SK-N-SH (cell line): ENCODE results near the gene GGCT. TPM values are rescaled to one million over a fixed set of nuclear protein-coding genes. Genes with fewer than 3 reads are reported as not detected.

Experiments used
- CTCF ChIA-PET: fragments of 300-600, 350-600 bp; formaldehyde crosslinking; extraction: SDS; loops from one replicate; lab custom pipeline; 2021; lab: Yijun Ruan, JAX
- POLR2A ChIA-PET: fragments of 350-600 bp; sonication (Branson Sonifier 250); formaldehyde crosslinking; extraction: SDS; loops from one replicate; lab custom pipeline; 2020; ENCODE audit warnings: antibody characterized with exemption, inconsistent platforms; lab: Yijun Ruan, JAX
- DNase-seq: peaks from one replicate; pipeline ENCODE4 v3.0.0; 2012
- H2AFZ ChIP-seq: fragments of 200-600 bp; sonication (generic); 2 replicates; pipeline ENCODE4 v1.8.1; 2016; ENCODE audit warnings: antibody characterized with exemption, mild to moderate bottlenecking, low read depth
- H3F3A ChIP-seq: fragments of 200-600 bp; sonication (generic); replicated peaks from 2 replicates; pipeline ENCODE3; 2016; ENCODE audit warnings: antibody characterized with exemption, mild to moderate bottlenecking; ENCODE audit not compliant: insufficient read depth
- H3K27ac ChIP-seq, 2 experiments: fragments of 200-500 bp in 1 of 2; fragments of 200-600 bp in 1 of 2; sonication (Bioruptor generic) in 1 of 2; sonication (generic), shearing (Covaris generic) in 1 of 2; 2 replicates each; pipeline versions ENCODE4 v1.5.1 to v1.6.1; 2014 to 2016; ENCODE audit warnings: low read depth in 2 of 2, inconsistent platforms in 1 of 2, low read length in 1 of 2, mild to moderate bottlenecking in 1 of 2, mixed read lengths in 1 of 2
- H3K27me3 ChIP-seq: fragments of 200-600 bp; sonication (generic), shearing (Covaris generic); 2 replicates; pipeline ENCODE4 v1.6.1; 2016; ENCODE audit warnings: mixed run types; ENCODE audit not compliant: insufficient read depth
- H3K36me3 ChIP-seq, 2 experiments: fragments of 200-500 bp in 1 of 2; fragments of 200-600 bp in 1 of 2; sonication (Bioruptor generic) in 1 of 2; sonication (generic) in 1 of 2; replicated peaks in 1 of 2; 2 replicates each; pipeline versions ENCODE3 to v1.5.1; 2014 to 2016; ENCODE audit warnings: low read length in 1 of 2, mild to moderate bottlenecking in 1 of 2; ENCODE audit not compliant: insufficient read depth in 2 of 2, control insufficient read depth in 1 of 2
- H3K4me1 ChIP-seq, 2 experiments: fragments of 200-500 bp in 1 of 2; fragments of 200-600 bp in 1 of 2; sonication (Bioruptor generic) in 1 of 2; sonication (generic), shearing (Covaris generic) in 1 of 2; 2 replicates each; pipeline versions ENCODE4 v1.5.1 to v1.6.1; 2014 to 2016; ENCODE audit warnings: low read depth in 1 of 2, low read length in 1 of 2, mixed run types in 1 of 2; ENCODE audit not compliant: insufficient read depth in 2 of 2, control insufficient read depth in 1 of 2
- H3K4me2 ChIP-seq: fragments of 200-600 bp; sonication (generic), shearing (Covaris generic); 2 replicates; pipeline ENCODE4 v1.6.1; 2017; ENCODE audit warnings: mixed run types
- H3K4me3 ChIP-seq, 2 experiments: fragments of 200-500 bp in 1 of 2; fragments of 200-600 bp in 1 of 2; sonication (Bioruptor generic) in 1 of 2; sonication (generic), shearing (Covaris generic) in 1 of 2; 2 replicates each; pipeline versions ENCODE4 v1.5.1 to v1.8.1; 2014 to 2016; ENCODE audit warnings: low read depth in 2 of 2, inconsistent platforms in 1 of 2, low read length in 1 of 2, mild to moderate bottlenecking in 1 of 2, mixed read lengths in 1 of 2, moderate library complexity in 1 of 2
- H3K79me2 ChIP-seq: fragments of 200-600 bp; sonication (generic); 2 replicates; pipeline ENCODE4 v1.8.1; 2017; ENCODE audit warnings: mild to moderate bottlenecking; ENCODE audit not compliant: insufficient read depth
- H3K9ac ChIP-seq: fragments of 200-600 bp; sonication (generic); 2 replicates; pipeline ENCODE4 v1.6.1; 2017; ENCODE audit warnings: mixed run types
- H3K9me2 ChIP-seq: fragments of 200-600 bp; sonication (generic); 2 replicates; pipeline ENCODE4 v1.6.1; 2017; ENCODE audit warnings: mixed run types
- H3K9me3 ChIP-seq: fragments of 200-600 bp; sonication (generic); 2 replicates; pipeline ENCODE4 v1.6.1; 2017; ENCODE audit warnings: mixed run types, mild to moderate bottlenecking, moderate library complexity
- H4K20me1 ChIP-seq: fragments of 200-600 bp; sonication (generic); 2 replicates; pipeline ENCODE4 v1.6.1; 2017; ENCODE audit warnings: mild to moderate bottlenecking, mixed run types; ENCODE audit not compliant: insufficient read depth
- CHD2 ChIP-seq: fragments of 150-350 bp; IDR thresholded peaks from 2 replicates; pipeline ENCODE4 v1.6.1; 2018; ENCODE audit warnings: low read length; ENCODE audit not compliant: partially characterized antibody
- EP300 ChIP-seq, 2 experiments: IDR thresholded peaks; 2 replicates each; pipeline versions ENCODE4 v1.4.0 to v1.6.1; 2012; ENCODE audit warnings: borderline replicate concordance in 1 of 2, low read depth in 1 of 2, low read length in 1 of 2
- EZH2phosphoT487 ChIP-seq: fragments of 200-600 bp; sonication (generic); IDR thresholded peaks from 2 replicates; pipeline ENCODE4 v1.6.1; 2017; ENCODE audit warnings: low read depth, mixed run types, mild to moderate bottlenecking, antibody characterized with exemption, moderate library complexity, borderline replicate concordance
- FOSL2 ChIP-seq: IDR thresholded peaks from 2 replicates; pipeline ENCODE4 v1.4.0; 2012; ENCODE audit warnings: low read depth, mild to moderate bottlenecking, moderate library complexity, borderline replicate concordance
- GABPA ChIP-seq: IDR thresholded peaks from 2 replicates; pipeline ENCODE4 v1.4.0; 2012; ENCODE audit warnings: low read depth, mild to moderate bottlenecking
- JUND ChIP-seq: IDR thresholded peaks from 2 replicates; pipeline ENCODE4 v1.4.0; 2012
- NFIC ChIP-seq: IDR thresholded peaks from 2 replicates; pipeline ENCODE4 v1.4.0; 2012; ENCODE audit warnings: borderline replicate concordance
- NRF1 ChIP-seq: IDR thresholded peaks from 2 replicates; pipeline ENCODE4 v1.6.1; 2012; ENCODE audit warnings: low read depth, mild to moderate bottlenecking, low read length
- POLR2AphosphoS5 ChIP-seq: IDR thresholded peaks from 2 replicates; pipeline ENCODE4 v1.6.1; 2012; ENCODE audit warnings: low read depth, low read length
- RAD21 ChIP-seq: IDR thresholded peaks from 2 replicates; pipeline ENCODE4 v1.6.1; 2012; ENCODE audit warnings: mild to moderate bottlenecking, low read length
- RCOR1 ChIP-seq: fragments of 150-350 bp; IDR thresholded peaks from 2 replicates; pipeline ENCODE4 v1.6.1; 2017; ENCODE audit warnings: antibody characterized with exemption, low read length
- RXRA ChIP-seq: IDR thresholded peaks from 2 replicates; pipeline ENCODE4 v1.4.0; 2012; ENCODE audit warnings: low read depth, mild to moderate bottlenecking, borderline replicate concordance
- SMC3 ChIP-seq: IDR thresholded peaks from 2 replicates; pipeline ENCODE4 v1.6.1; 2012; ENCODE audit warnings: low read depth, low read length, improper control_type of control experiment
- WGBS: methylation state at CpG from one replicate; pipeline ENCODE4 v1.1.6; 2017; ENCODE audit warnings: low lambda C conversion rate; 5-methylcytosine and 5-hydroxymethylcytosine counted together
- polyA plus RNA-seq, 3 experiments: library from polyadenylated mRNA; depleted of rRNA; stranded (reverse); fragments of >200 nt; gene quantifications; 2 replicates each; pipeline ENCODE4 v1.2.3, GENCODE V29; 2012
- TF ChIP-seq, protein P1 (sequence below): IDR thresholded peaks from 2 replicates; pipeline ENCODE4 v1.4.0; 2012; ENCODE audit warnings: low read depth, borderline replicate concordance
- TF ChIP-seq, protein P2 (sequence below): IDR thresholded peaks from 2 replicates; pipeline ENCODE4 v1.4.0; 2012; ENCODE audit warnings: low read depth

The GGCT gene
- polyA plus RNA-seq, 1 of the 3 experiments (the other 2 are of a cell fraction), result 20.8 TPM

DNA sequence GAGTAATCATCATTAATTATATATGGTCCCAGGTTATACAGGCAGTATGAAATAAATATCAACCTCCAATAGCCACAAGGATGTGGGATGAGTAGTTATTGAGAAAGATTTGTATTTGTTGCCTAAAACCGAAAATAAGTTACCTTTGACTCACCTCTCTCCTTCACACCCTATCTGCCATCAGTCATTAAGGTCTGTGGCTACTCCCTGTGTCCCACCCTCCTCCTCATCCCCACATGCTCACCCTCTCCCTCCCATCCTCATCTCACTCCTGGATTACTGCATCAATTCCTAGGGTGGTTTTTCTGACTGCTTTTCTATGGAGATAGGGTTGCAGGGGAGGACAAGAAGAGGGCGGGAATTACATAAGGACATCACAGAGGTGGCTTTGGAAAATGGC, 9.1 kb upstream of the GGCT start:
- Histone ChIP-seq H3K4me1 (peaks cover 0 to 10% of the 10 kb centered on the region in 2 experiments; a peak in 2 of 4 replicates), H3K4me2 (no peak overlapping the region), H3K4me3 (no peak overlapping the region), H3K9me2 (no peaks in the 10 kb centered on the region), H2AFZ (no peak overlapping the region), H3F3A (no peaks in the 10 kb centered on the region), H3K27me3 (no peaks in the 10 kb centered on the region), H4K20me1 (no peaks in the 10 kb centered on the region), H3K9ac (no peak overlapping the region), H3K9me3 (no peaks in the 10 kb centered on the region), H3K27ac (no peak overlapping the region), H3K79me2 (no peaks in the 10 kb centered on the region), H3K36me3 (no peaks in the 10 kb centered on the region)
- TF ChIP-seq JUND, result no peak
- no peak for TF ChIP-seq SMC3
- no peak for TF ChIP-seq POLR2AphosphoS5
- 77% methylated on average over 2 of the region's 2 CpGs for WGBS
- POLR2A ChIA-PET, result no interaction called here
- CTCF ChIA-PET, result interaction anchor here (1.2 to 4.8 kb wide), 3 partner anchors 37 to 51 kb away, joined by 3 to 27 read pairs (median 9); no protein-coding TSS in a partner anchor
- no peak for DNase-seq

DNA sequence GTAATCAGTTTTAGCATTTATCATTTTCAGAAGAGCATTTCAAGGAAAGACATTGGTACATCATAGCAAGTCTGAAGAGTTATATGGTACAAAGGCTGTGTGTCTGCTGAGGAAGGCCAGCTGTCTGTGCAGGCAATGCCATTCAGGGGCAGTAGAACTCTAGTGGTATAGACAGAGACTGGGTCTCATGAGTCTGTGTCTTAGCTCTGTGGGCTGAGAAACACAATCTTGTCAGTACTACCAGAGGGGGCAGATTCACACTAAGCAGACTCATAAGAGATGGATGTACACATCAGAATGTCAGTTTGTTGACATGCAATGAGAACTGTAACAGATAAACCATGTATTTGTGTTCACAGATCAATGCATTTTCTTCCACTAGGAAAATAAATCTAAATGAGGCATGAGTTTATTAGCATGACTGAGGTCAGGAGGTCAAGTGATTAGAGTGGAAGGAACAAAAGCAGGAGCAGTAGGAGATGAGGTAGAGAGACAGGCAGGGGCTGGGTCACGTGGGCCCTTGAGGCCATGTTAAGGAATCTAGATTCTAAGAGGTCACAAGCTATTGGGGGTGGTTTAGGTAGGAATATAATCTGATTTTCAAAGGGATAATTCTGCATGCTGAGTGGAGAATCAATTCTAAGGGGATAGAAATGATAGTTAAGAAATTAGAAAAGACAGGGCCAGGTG, 7.5 kb upstream of the GGCT start:
- H3K9me2 ChIP-seq, result no peaks in the 10 kb centered on the region
- H3K4me2 ChIP-seq, result no peak overlapping the region
- no peak overlapping the region for H3K9ac ChIP-seq
- no peaks in the 10 kb centered on the region for H3K9me3 ChIP-seq
- WGBS, result 82% methylated on average over 1 of the region's 1 CpG
- no peaks in the 10 kb centered on the region for H3K36me3 ChIP-seq
- DNase-seq, result no peak
- H3K27ac ChIP-seq, result no peak overlapping the region
- H3F3A ChIP-seq, result no peaks in the 10 kb centered on the region
- H3K4me1 ChIP-seq, result peaks cover 0 to 10% of the 10 kb centered on the region in 2 experiments; a peak in 2 of 4 replicates
- TF ChIP-seq SMC3 (no peak), NFIC (no peak), POLR2AphosphoS5 (no peak), FOSL2 (no peak), RXRA (no peak), CHD2 (no peak), NRF1 (no peak), EP300 (IDR thresholded peaks at IDR 0.05; ENCODE audit: borderline replicate concordance in 1 of 2, low read depth in 1 of 2, low read length in 1 of 2) (no peak), RAD21 (no peak), EZH2phosphoT487 (no peak), RCOR1 (no peak), GABPA (no peak)
- TF ChIP-seq, protein P1, sequence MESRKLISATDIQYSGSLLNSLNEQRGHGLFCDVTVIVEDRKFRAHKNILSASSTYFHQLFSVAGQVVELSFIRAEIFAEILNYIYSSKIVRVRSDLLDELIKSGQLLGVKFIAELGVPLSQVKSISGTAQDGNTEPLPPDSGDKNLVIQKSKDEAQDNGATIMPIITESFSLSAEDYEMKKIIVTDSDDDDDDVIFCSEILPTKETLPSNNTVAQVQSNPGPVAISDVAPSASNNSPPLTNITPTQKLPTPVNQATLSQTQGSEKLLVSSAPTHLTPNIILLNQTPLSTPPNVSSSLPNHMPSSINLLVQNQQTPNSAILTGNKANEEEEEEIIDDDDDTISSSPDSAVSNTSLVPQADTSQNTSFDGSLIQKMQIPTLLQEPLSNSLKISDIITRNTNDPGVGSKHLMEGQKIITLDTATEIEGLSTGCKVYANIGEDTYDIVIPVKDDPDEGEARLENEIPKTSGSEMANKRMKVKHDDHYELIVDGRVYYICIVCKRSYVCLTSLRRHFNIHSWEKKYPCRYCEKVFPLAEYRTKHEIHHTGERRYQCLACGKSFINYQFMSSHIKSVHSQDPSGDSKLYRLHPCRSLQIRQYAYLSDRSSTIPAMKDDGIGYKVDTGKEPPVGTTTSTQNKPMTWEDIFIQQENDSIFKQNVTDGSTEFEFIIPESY, result no peak
- TF ChIP-seq, protein P2, sequence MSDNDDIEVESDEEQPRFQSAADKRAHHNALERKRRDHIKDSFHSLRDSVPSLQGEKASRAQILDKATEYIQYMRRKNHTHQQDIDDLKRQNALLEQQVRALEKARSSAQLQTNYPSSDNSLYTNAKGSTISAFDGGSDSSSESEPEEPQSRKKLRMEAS, result no peak
- H3K79me2 ChIP-seq, result no peaks in the 10 kb centered on the region
- CTCF ChIA-PET, result interaction anchor here (0.9 to 4.8 kb wide), 9 partner anchors 10 to 348 kb away, joined by 3 to 55 read pairs (median 17); no protein-coding TSS in a partner anchor
- H2AFZ ChIP-seq, result no peak overlapping the region
- no peak overlapping the region for H3K4me3 ChIP-seq
- H3K27me3 ChIP-seq, result no peaks in the 10 kb centered on the region
- POLR2A ChIA-PET, result interaction anchor here (1.0 kb wide), 1 partner anchor 82 kb away, joined by 4 read pairs; no protein-coding TSS in a partner anchor
- H4K20me1 ChIP-seq, result no peaks in the 10 kb centered on the region
